Left lung (tissue), 10 donors: ENCODE data around the gene SPOPL. TPM values are rescaled to one million over a fixed set of nuclear protein-coding genes. Genes with fewer than 3 reads are reported as not detected.

Source experiments
- ATAC-seq: fragments of 200-7000 bp; cut with Tn5 transposase; one replicate; pipeline ENCODE4 v1.9.1; 2020; ENCODE audit warnings: moderate library complexity
- DNase-seq, 4 donors: peaks; one replicate each; pipeline ENCODE4 v3.0.0-alpha.2; 2013 to 2020
- H3K27ac ChIP-seq, 2 donors: fragments of 200-600 bp; sonication (generic) in 1 of 2; one replicate each; pipeline versions ENCODE4 v1.5.0 to v1.8.0; 2020 to 2021
- H3K27me3 ChIP-seq, 2 donors: fragments of 200-600 bp; sonication (generic) in 1 of 2; one replicate each; pipeline versions ENCODE4 v1.5.0 to v1.8.0; 2020 to 2021
- H3K36me3 ChIP-seq, 2 donors: fragments of 200-600 bp; sonication (generic) in 1 of 2; one replicate each; pipeline versions ENCODE4 v1.5.0 to v1.8.0; 2020 to 2021
- H3K4me1 ChIP-seq, 2 donors: fragments of 200-600 bp; one replicate each; pipeline ENCODE4 v1.8.0; 2021
- H3K4me3 ChIP-seq, 2 donors: fragments of 200-600 bp; sonication (generic) in 1 of 2; one replicate each; pipeline versions ENCODE4 v1.5.0 to v1.8.0; 2020 to 2021; ENCODE audit warnings: mild to moderate bottlenecking in 1 of 2
- H3K9me3 ChIP-seq, 2 donors: fragments of 200-600 bp; sonication (generic) in 1 of 2; one replicate each; pipeline versions ENCODE4 v1.5.0 to v1.8.0; 2020 to 2021
- CTCF ChIP-seq, 2 donors: fragments of 200-600 bp; sonication (generic) in 1 of 2; IDR thresholded peaks; one replicate each; pipeline versions ENCODE4 v1.5.0 to v1.8.0; 2021; ENCODE audit warnings: antibody characterized with exemption in 2 of 2
- intact Hi-C, 2 donors: fragments of 100-400 bp; cut with DNase I; formaldehyde crosslinking; loops; one replicate each; pipeline versions ENCODE4 v1.11.2 to v1.14.2; 2022
- polyA plus RNA-seq, 6 donors: library from polyadenylated mRNA; unstranded; fragments of 120-200 nt; gene quantifications; one replicate each; pipeline ENCODE4 v1.2.1, GENCODE V29; 2013; ENCODE audit not compliant: insufficient read length in 6 of 6
- total RNA-seq, 2 donors: library from RNA; stranded (reverse); fragmentation: NEBNext Ultra II Directional; extraction: Animal tissue kit (Norgen Biotek cat#: 25700); gene quantifications; one replicate each; pipeline ENCODE4 v1.2.1, GENCODE V29; 2021
- donor health status: DM: no; HTN: yes; CAD: no.
- donor health status: DM: no; HTN: no; CAD: no.

The SPOPL gene
- total and polyA plus RNA-seq, 8 donors, result 23.2 to 32.8 (median 25.8) TPM

- Histone ChIP-seq H3K4me3 (no peak overlapping the region), H3K27ac (no peak overlapping the region), H3K36me3 (peaks cover 0 to 23% of the 10 kb centered on the region in 2 donors), H3K27me3 (no peaks in the 10 kb centered on the region), H3K4me1 (no peaks in the 10 kb centered on the region), H3K9me3 (no peaks in the 10 kb centered on the region)
- TF ChIP-seq CTCF (IDR thresholded peaks at IDR 0.05), result no peak
- ATAC-seq (no peak), DNase-seq (no peak)
- intact Hi-C loops, result no loop called here
These were observed 94.8 kb downstream of the SPOPL start for GRCh38 chr2:138596403-138596802.

GRCh38 chr2:138600732-138601457, 99.3 kb downstream of the SPOPL start:
- H3K4me3 ChIP-seq, result no peak overlapping the region
- DNase-seq, result no peak
- intact Hi-C loops, result no loop called here

GRCh38 chr2:138601458-138602165, 100.0 kb downstream of the SPOPL start:
- Histone ChIP-seq H3K27me3 (no peaks in the 10 kb centered on the region), H3K27ac (no peak overlapping the region), H3K4me1 (no peaks in the 10 kb centered on the region), H3K4me3 (no peak overlapping the region), H3K9me3 (no peaks in the 10 kb centered on the region), H3K36me3 (peaks cover 0 to 5% of the 10 kb centered on the region in 2 donors)
- ATAC-seq (no peak), DNase-seq (no peak)
- intact Hi-C loops, result no loop called here
- no peak for TF ChIP-seq CTCF (IDR thresholded peaks at IDR 0.05)

More at GRCh38 chr2:138600732-138601457, 99.3 kb downstream of the SPOPL start:
- Histone ChIP-seq H3K27ac (no peak overlapping the region), H3K36me3 (peaks cover 0 to 11% of the 10 kb centered on the region in 2 donors), H3K9me3 (no peaks in the 10 kb centered on the region), H3K4me1 (no peaks in the 10 kb centered on the region), H3K27me3 (no peaks in the 10 kb centered on the region)
- no peak for ATAC-seq
- no peak for TF ChIP-seq CTCF (IDR thresholded peaks at IDR 0.05)

- TF ChIP-seq CTCF (IDR thresholded peaks at IDR 0.05), result no peak
- H3K4me1 ChIP-seq, result no peaks in the 10 kb centered on the region
- H3K36me3 ChIP-seq, result peaks cover 0 to under 1% of the 10 kb centered on the region in 2 donors
- DNase-seq, result no peak
- no peak for ATAC-seq
- intact Hi-C loops, result no loop called here
- no peaks in the 10 kb centered on the region for H3K27me3 ChIP-seq
- no peaks in the 10 kb centered on the region for H3K9me3 ChIP-seq
- no peak overlapping the region for H3K27ac ChIP-seq
- no peak overlapping the region for H3K4me3 ChIP-seq
These were observed 100.5 kb downstream of the SPOPL start for GRCh38 chr2:138602166-138602460.

- no peaks in the 10 kb centered on the region for H3K4me1 ChIP-seq
- ATAC-seq, result no peak
- no peaks in the 10 kb centered on the region for H3K27me3 ChIP-seq
- no peaks in the 10 kb centered on the region for H3K9me3 ChIP-seq
- DNase-seq, result no peak
- no peak for TF ChIP-seq CTCF (IDR thresholded peaks at IDR 0.05)
- H3K4me3 ChIP-seq, result no peak overlapping the region
- H3K27ac ChIP-seq, result no peak overlapping the region
- intact Hi-C loops, result no loop called here
- no peaks in the 10 kb centered on the region for H3K36me3 ChIP-seq
These were observed 106.2 kb downstream of the SPOPL start for GRCh38 chr2:138607746-138608145.
